Astrocyte of the spinal cord (primary cell): ENCODE measurements around the gene MC4R.

ENCODE experiments used
- DNase-seq: peaks from one replicate; pipeline ENCODE4 v3.0.0; 2011; ENCODE audit warnings: low read depth, low spot score
- H3K4me3 ChIP-seq: 2 replicates; pipeline ENCODE4 v1.5.1; 2011; ENCODE audit warnings: low read depth, mild to moderate bottlenecking, low read length, moderate library complexity
- in situ Hi-C: cut with HindIII; loops from 2 replicates; pipeline ENCODE4 v1.10.0; 2017; ENCODE audit warnings: low sequenced_read_pairs
- TF ChIP-seq, protein P1 (sequence below): IDR thresholded peaks from 2 replicates; pipeline ENCODE4 v1.5.1; 2012; ENCODE audit warnings: low read depth, mild to moderate bottlenecking, low read length, inconsistent platforms

The MC4R gene

DNA sequence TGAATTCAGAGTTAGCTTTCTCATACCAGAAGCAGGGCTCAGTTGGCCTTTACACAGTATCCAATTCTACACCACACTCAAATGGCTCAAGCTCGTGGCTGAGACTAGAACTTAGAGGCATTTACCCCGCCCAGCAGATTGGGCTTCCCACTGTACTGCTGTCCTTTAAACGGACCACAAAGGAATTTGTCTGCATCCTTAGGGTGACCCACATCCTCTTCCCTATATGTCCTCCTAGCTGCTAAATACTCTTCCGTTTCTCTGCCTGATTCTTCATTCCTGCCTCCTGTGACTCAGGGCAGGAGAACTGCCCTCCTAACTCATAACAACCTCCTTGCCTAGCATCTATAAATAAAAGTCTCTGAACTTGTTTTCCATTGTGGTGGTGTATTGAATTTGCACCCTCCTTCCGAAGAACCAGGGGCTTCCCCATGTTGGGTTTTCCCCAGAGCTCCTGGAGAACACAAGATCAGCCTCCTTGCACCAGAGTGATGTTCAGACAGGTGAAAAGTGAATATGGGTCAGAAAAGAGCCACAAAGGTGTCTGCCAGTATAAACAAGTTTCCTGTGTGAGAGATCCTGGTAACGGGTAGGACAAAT, 32.0 kb upstream of the MC4R start:
- no peak for DNase-seq

DNA sequence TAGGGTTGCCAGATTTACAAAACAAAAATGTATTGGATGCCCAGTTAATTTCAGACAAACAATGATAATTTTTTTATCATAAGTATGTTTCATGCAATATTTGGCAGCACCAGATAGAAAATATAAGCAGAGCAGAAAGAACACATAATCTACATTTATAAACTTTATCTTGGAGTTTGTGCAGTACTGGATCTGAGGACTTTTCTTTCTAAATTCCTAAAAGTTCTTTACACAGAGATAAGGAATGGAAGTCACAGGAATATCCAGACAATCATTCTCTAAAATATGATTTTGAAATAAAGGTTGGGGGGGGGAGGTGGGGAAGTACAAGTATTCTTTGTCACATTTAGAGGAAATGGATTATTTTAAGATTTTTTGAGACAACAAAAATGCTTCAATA, 28.8 kb upstream of the MC4R start:
- in situ Hi-C loops, result no loop called here
- no peak for DNase-seq
- TF ChIP-seq, protein P1, sequence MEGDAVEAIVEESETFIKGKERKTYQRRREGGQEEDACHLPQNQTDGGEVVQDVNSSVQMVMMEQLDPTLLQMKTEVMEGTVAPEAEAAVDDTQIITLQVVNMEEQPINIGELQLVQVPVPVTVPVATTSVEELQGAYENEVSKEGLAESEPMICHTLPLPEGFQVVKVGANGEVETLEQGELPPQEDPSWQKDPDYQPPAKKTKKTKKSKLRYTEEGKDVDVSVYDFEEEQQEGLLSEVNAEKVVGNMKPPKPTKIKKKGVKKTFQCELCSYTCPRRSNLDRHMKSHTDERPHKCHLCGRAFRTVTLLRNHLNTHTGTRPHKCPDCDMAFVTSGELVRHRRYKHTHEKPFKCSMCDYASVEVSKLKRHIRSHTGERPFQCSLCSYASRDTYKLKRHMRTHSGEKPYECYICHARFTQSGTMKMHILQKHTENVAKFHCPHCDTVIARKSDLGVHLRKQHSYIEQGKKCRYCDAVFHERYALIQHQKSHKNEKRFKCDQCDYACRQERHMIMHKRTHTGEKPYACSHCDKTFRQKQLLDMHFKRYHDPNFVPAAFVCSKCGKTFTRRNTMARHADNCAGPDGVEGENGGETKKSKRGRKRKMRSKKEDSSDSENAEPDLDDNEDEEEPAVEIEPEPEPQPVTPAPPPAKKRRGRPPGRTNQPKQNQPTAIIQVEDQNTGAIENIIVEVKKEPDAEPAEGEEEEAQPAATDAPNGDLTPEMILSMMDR, result no peak
- H3K4me3 ChIP-seq, result no peak overlapping the region

More for the DNA sequence above, 32.0 kb upstream of the MC4R start:
- TF ChIP-seq, protein P1, result no peak
- in situ Hi-C loops, result no loop called here
- no peak overlapping the region for H3K4me3 ChIP-seq

DNA sequence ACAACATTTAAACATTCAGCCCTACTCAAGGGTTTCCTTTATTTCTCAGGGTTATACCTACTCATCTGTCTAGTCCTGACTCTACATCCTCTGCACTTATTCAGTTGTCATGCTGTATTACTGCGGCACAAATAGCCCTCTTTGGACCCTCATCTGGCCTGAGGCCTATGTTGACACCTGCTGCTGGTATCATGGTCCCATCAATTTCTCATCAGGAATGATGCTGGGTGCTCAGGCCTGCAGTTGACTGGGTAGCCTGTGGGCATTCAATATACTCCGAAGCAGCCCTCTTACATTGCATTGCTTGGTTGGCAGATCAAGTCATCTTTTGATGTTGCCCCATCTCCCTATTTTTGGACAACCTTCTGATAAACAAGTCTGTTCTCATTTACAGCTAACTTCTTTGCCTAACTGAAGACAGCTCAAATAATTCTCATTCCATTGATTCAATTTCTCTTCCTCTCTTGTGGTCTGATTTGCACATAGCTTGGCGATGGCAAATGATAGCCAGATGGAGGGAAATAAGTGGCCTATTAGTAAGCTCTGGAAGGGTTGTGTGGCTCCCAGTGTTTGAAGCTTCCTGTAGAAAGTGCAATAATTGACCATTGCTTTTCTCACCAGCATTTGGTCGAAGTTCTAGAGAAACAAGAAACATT, 19.1 kb upstream of the MC4R start:
- TF ChIP-seq, protein P1, result no peak
- in situ Hi-C loops, result no loop called here
- DNase-seq, result no peak
- H3K4me3 ChIP-seq, result no peak overlapping the region

DNA sequence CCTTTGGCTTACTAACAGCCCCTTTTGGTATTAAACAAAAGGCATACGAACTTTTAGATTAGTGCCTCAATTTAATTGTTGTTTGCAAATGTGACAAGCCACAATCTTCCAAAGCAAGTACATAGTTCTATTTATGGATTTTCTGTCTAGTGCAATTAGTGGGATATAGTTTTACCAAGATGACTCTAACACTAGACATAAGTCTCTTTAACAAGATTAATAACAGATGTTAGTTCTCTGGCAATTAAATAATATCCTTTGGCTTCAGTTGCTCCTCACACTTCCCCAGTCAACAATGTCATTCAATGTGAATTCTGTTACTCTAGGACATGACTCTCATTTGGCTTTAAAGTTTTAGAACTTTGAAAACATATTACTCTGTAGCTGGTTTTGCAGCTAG, 16.7 kb upstream of the MC4R start:
- TF ChIP-seq, protein P1, result no peak
- in situ Hi-C loops, result no loop called here

DNA sequence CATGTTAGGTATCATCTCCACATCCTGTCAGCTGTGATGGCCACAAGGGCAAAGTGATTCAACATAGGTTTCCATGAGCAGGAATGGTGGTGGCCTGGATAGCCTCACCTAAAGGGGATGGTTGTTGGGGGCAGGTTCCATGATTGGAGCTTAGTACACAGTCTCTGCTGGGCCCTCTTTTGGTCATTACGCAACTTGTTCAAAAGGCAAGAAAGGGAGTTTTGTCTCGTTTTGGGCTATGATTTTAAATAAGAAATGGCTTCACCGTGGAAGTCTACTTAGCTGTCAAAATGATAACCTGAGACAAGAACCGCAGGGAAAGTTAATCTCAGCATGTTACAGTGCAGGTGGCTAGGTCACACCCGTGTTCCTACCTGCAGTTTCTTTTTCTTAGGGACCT, 13.1 kb upstream of the MC4R start:
- H3K4me3 ChIP-seq, result no peak overlapping the region
- TF ChIP-seq, protein P1, result no peak
- in situ Hi-C loops, result no loop called here
- DNase-seq, result no peak

More for the DNA sequence above, 16.7 kb upstream of the MC4R start:
- no peak for DNase-seq
- H3K4me3 ChIP-seq, result no peak overlapping the region

DNA sequence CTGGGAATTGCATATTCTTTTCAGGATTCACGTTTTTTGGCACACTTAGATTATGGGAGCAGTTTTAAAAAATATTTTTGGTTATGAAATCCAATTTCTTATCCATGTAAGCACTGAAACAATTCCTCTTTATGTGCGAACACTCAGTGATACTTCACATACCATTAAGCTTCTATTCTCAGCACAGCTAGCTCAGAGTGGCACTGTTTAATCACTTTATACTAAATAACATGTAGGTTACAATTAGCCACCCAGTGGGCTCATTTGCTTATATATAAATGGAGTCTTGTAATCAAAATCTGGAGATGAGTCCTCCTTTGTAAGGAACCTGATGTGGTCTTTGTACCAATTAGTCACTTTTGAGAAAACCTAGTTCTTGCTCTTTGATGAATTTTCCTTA, 11.3 kb upstream of the MC4R start:
- DNase-seq, result no peak
- in situ Hi-C loops, result no loop called here
- TF ChIP-seq, protein P1, result no peak
- H3K4me3 ChIP-seq, result no peak overlapping the region
